ENCODE results near the gene SPDYE16.
"Not testable (repeated sequence)": the region's sequence is repeated elsewhere in the genome, so short reads cannot be mapped to it uniquely, and the experiment has no call there.

The SPDYE16 gene

DNA sequence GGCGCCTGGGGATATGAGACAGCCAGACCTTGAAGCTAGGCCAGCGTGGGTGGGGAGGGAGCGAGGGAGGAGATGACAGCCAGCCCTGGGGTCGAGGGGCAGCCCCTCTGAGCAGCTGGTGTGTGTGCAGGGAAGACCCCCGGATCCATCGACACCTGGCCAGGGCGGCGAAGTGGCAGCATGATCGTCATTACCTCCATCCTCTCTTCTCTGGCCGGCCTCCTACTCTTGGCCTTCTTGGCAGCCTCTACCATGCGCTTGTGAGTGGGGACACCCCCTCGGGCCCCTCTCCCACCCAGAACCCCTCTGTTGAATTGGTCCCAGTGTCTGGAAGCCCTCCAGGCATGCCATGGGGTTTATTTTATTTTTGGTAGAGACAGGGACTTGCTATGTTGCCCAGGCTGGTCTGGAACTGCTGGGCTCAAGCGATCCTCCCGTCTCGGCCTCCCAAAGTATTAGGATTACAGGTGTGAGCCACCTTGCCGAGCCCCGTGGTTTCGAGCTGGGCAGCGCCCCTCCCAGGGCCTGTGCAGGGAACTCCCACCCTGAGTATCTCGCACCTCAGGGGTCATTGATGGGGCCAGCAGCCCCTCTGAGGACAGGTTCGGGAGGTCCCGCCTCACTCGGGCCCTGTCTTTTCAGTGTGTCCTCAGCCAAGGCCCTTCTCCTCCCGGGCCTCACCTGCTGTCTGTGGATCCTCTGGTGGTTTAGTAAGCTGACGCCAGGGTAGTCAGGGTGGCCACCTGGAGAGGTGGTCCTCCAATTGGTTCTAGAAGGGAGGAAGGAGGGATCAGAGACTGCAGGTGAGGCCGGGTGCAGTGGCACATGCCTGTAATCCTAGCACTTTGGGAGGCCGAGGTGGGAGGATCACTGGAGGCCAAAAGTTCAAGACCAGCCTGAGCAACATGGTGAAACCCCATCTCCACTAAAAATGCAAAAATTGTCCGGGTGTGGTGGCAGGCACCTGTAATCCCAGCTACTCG, 29.0 kb downstream of the SPDYE16 start:
- DNase-seq = no peak
- no peak overlapping the region for H3K4me3 Mint-ChIP-seq

GRCh38 chr7:76512941-76513816, 29.9 kb downstream of the SPDYE16 start:
- no peaks in the 10 kb centered on the region for H3K27me3 Mint-ChIP-seq
- no peak for DNase-seq
- no peak overlapping the region for H3K27ac Mint-ChIP-seq
- ATAC-seq = no peak
- H3K4me1 Mint-ChIP-seq = peaks cover 4% of the 10 kb centered on the region
- no peaks in the 10 kb centered on the region for H3K9me3 Mint-ChIP-seq
- H3K36me3 Mint-ChIP-seq (ENCODE audit: low read depth) = no peaks in the 10 kb centered on the region
- H3K4me3 Mint-ChIP-seq = no peak overlapping the region

More for the DNA sequence above, 29.0 kb downstream of the SPDYE16 start:
- ATAC-seq = no peak
- Mint-ChIP-seq H3K27ac (no peak overlapping the region), H3K4me1 (peaks cover 4% of the 10 kb centered on the region), H3K36me3 (ENCODE audit: low read depth) (no peaks in the 10 kb centered on the region), H3K9me3 (no peaks in the 10 kb centered on the region), H3K27me3 (no peaks in the 10 kb centered on the region)

- H3K27me3 Mint-ChIP-seq; H3K4me3 Mint-ChIP-seq; H3K36me3 Mint-ChIP-seq (ENCODE audit: low read depth): not testable (repeated sequence)
Observed at GRCh38 chr7:76511911-76512885, 30.9 kb downstream of the SPDYE16 start.

GRCh38 chr7:76511200-76511910, 31.7 kb downstream of the SPDYE16 start:
- not testable (repeated sequence) for H3K4me1 Mint-ChIP-seq; H3K27ac Mint-ChIP-seq; H3K36me3 Mint-ChIP-seq (ENCODE audit: low read depth); H3K9me3 Mint-ChIP-seq; DNase-seq; H3K27me3 Mint-ChIP-seq; ATAC-seq; H3K4me3 Mint-ChIP-seq

More at GRCh38 chr7:76511911-76512885, 30.9 kb downstream of the SPDYE16 start:
- H3K4me1 Mint-ChIP-seq, H3K27ac Mint-ChIP-seq, H3K9me3 Mint-ChIP-seq, DNase-seq, ATAC-seq: not testable (repeated sequence)

DNA sequence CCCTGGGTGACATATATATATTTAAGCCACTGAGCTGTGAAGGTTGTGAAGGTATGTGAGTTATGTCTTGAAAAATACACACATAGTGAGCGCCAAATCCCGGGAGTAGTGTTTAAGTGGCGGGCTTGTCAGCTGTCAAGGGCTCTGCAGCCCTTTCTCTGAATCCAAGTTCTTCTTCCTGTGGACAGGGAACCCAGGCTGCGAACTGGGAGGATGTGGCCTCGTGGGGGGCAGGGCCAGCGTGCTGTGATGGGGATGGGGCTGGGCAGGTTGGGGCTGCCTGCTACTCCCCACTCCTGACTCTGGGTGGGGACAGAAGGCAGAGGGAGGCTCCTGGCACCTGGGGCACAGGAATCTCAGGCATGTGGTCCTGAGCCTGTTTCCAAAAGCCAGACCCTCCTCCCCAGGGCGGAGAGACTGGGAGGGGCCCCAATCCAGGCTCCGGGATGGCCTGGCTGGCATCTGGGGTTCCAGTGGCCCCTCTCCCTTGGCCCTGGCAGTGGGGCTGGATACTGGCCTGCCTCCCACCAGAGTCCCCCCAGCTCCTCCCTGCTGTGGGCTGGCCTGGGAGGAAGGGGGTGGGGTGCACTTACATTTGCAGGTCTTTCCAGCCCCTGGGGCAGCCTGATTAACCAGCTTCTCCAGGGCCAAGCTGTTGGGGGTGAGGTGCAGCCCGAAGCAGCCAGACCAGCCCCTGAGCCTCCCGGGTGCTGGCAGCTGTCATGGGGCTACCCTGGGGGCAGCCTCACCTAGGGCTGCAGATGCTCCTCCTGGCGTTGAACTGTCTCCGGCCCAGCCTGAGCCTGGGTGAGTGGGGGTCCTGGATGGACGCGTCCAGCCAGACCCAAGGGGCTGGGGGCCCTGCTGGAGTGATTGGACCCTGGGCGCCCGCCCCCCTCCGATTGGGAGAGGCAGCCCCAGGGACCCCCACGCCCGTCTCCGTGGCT, 32.9 kb downstream of the SPDYE16 start, which contains the start of gene UPK3B:
UPK3B (plus strand) TSS at position 622 of the 947 bp plus-strand sequence; CDS start at position 723, 101 bp downstream.
- DNase-seq = no peak
- peaks cover 5% of the 10 kb centered on the region for H3K36me3 Mint-ChIP-seq (ENCODE audit: low read depth)
- H3K4me1 Mint-ChIP-seq = peaks cover 4% of the 10 kb centered on the region
- H3K27me3 Mint-ChIP-seq = no peaks in the 10 kb centered on the region
- no peak for ATAC-seq
- H3K9me3 Mint-ChIP-seq = no peaks in the 10 kb centered on the region
- H3K27ac Mint-ChIP-seq = no peak within 1 kb of the TSS
- H3K4me3 Mint-ChIP-seq = no peak within 1 kb of the TSS

DNA sequence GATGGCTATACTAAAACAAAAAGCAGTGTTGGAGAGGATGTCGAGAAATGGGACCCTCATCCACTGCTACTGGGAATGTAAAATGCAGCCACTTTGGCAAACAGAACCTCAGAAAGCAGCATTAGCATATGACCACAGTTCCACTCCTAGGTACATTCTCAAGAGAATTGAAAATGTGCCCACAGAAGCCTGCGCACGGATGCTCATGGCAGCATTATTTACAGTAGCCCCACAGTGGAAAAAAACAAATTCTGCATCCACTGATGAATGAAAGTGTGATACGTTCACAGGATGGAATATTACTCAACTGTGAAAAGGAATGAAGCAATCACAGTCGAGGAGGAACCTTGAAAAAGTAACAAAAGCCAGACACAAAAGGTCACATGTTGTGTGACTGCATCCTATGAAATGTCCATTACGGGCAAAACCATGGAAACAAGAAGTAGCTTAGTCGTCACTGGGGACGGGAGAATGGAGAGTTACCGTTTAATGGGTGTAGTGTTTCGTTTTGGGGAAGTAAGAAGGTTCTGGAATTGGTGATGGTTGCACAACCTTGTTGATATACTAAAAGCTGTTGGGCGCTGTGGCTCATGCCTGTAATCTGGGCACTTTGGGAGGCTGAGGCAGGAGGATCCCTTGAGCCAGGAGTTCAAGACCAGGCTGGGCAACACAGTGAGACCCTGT, 35.2 kb downstream of the SPDYE16 start:
- no peak for ATAC-seq
- DNase-seq = no peak
- Mint-ChIP-seq H3K9me3 (no peaks in the 10 kb centered on the region), H3K27me3 (no peaks in the 10 kb centered on the region), H3K4me3 (no peak overlapping the region), H3K27ac (no peak overlapping the region), H3K4me1 (peaks cover 4% of the 10 kb centered on the region), H3K36me3 (ENCODE audit: low read depth) (peaks cover 5% of the 10 kb centered on the region)

DNA sequence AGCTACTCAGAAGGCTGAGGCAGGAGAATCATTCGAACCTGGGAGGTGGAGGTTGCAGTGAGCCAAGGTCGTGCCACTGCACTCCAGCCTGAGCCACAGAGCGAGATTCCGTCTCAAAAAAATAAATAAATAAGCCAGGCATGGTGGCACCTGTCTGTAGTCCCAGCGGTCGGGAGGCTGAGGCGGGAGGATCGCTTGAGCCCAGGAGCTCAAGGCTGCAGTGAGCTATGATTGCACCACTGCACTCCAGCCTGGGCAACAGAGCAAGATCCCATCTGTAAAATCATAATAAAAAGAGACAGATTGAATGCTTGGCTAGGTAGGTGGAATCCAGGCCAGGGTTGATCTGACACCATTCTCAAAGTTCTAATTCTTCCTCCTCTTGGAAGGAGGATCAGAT, 36.5 kb downstream of the SPDYE16 start:
- DNase-seq; H3K36me3 Mint-ChIP-seq (ENCODE audit: low read depth); H3K4me3 Mint-ChIP-seq; ATAC-seq; H3K4me1 Mint-ChIP-seq; H3K27ac Mint-ChIP-seq; H3K27me3 Mint-ChIP-seq; H3K9me3 Mint-ChIP-seq: not testable (repeated sequence)

GRCh38 chr7:76506081-76506440, 37.0 kb downstream of the SPDYE16 start:
- ATAC-seq = peak; percentile 16
- DNase-seq = no peak
- H3K4me1 Mint-ChIP-seq = peaks cover 4% of the 10 kb centered on the region
- H3K27ac Mint-ChIP-seq = no peak overlapping the region
- peaks cover 9% of the 10 kb centered on the region for H3K36me3 Mint-ChIP-seq (ENCODE audit: low read depth)
- no peak overlapping the region for H3K4me3 Mint-ChIP-seq
- H3K9me3 Mint-ChIP-seq = no peaks in the 10 kb centered on the region
- no peaks in the 10 kb centered on the region for H3K27me3 Mint-ChIP-seq

DNA sequence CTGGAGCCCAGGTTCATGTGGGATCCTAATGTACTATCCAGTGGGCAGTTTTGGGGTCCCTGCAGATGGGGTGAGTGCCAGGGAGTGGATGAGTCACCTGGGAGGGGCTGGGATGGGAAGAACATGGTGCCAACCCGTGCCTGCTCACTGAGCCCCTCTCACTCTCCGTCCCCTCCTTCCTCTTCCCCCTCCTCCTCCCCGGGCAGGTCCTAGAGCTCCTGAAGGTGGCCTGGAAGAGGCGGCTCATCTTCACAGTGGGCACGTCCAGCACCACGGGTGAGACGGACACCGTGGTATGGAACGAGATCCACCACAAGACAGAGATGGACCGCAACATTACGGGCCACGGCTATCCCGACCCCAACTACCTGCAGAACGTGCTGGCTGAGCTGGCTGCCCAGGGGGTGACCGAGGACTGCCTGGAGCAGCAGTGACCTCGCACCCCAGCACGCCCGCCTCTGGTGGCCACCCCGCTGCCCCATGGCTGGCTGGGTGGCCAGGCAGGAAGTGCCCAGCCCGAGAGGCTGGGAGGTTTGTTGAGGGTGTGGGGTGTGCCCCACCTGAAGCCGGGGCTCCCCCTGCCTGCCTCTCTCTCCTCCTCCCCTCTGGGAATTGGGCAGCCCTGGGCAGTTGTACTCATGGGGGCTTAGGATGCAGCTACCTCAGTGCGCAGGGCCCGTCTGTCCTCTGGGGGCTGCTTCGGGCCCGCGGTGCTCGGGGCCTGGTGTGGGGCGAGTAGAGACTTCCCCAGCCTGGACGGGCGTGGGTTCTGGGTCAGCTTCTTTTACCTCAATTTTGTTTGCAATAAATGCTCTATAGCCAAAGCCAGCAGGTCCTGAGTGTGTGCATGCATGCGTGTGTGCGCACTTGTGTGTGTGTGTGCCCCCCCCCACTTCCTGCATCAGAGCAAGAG, 37.7 kb downstream of the SPDYE16 start:
- Mint-ChIP-seq H3K36me3 (ENCODE audit: low read depth) (peaks cover 9% of the 10 kb centered on the region), H3K27ac (no peak overlapping the region), H3K4me3 (no peak overlapping the region), H3K9me3 (no peaks in the 10 kb centered on the region), H3K27me3 (no peaks in the 10 kb centered on the region), H3K4me1 (peaks cover 4% of the 10 kb centered on the region)
- DNase-seq (no peak), ATAC-seq (no peak)

DNA sequence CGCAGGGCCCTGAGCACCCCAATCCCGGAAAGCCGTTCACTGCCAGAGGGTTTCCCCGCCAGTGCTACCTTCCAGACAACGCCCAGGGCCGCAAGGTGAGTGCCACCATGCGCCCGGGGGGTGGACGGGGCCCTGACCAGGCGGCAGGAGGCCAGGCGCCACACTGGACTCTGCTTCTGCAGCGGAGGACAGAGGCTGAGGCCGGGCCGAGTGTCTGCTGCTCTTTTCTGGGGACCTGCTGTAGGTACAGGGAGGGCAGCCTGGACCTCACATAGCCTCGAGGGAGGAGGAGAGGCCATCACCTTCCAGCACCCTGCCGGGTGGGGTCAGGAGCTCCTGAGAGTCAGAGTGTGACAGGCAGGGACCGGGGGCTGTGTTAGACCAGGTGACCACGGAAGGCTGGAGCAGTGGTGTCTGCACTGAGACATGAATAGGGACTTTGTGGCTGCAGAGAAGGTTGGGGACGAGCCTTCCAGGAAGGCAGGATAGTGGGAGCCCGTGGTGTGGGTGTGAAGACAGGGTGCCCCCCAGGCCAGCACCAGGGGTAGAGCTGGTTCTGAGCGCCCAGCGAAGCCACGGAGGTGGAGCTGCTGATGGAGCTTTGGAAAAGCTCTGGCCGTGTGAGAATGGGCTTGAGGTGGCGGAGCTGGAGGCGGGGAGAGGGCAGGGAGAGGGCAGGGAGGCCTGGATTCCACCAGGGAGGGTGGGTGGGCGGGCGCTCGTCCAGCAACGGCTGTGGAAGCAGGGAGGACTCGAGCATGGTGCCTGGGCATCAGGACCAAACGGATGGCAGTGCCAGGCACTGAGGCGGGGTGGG, 38.5 kb downstream of the SPDYE16 start:
- H3K9me3 Mint-ChIP-seq; H3K27ac Mint-ChIP-seq; H3K4me1 Mint-ChIP-seq; DNase-seq; H3K4me3 Mint-ChIP-seq; H3K27me3 Mint-ChIP-seq; H3K36me3 Mint-ChIP-seq (ENCODE audit: low read depth); ATAC-seq: not testable (repeated sequence)

DNA sequence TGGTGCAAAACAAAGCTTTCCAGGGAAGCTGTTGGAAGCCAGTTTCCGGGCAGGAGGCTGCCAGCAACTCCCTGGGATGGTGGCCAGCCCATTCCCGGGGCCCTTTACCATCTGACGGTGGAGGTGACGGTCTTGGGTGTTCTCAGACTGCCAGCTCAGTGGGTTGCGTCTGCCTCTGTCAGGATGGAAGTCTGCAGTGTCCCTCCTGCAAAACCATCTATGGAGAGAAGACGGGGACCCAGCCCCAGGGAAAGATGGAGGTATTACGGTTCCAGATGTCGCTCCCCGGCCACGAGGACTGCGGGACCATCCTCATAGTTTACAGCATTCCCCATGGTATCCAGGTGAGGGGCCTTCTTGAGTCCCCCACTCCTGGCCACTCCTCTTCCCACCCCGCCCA, 39.9 kb downstream of the SPDYE16 start:
- not testable (repeated sequence) for H3K9me3 Mint-ChIP-seq; DNase-seq; H3K27me3 Mint-ChIP-seq; H3K36me3 Mint-ChIP-seq (ENCODE audit: low read depth); H3K4me3 Mint-ChIP-seq; H3K4me1 Mint-ChIP-seq; H3K27ac Mint-ChIP-seq; ATAC-seq

Data from activated naive CD8-positive, alpha-beta T cell treated with anti-CD3 and anti-CD28 coated beads, Interleukin-2, amount 50 U/mL, for 24 hours (primary cell).